Breast epithelium (tissue), 3 donors: Measurements from ENCODE around the gene UBE2H.

ENCODE experiments used
- CTCF ChIP-seq, 3 donors: fragments of 450-650 bp; IDR thresholded peaks; one replicate each; pipeline ENCODE4 v1.5.1; 2016 to 2017; ENCODE audit warnings: antibody characterized with exemption in 3 of 3, mild to moderate bottlenecking in 3 of 3, moderate library complexity in 3 of 3
- POLR2A ChIP-seq: fragments of 450-650 bp; IDR thresholded peaks from one replicate; pipeline ENCODE4 v1.6.1; 2016; ENCODE audit warnings: antibody characterized with exemption, mild to moderate bottlenecking, moderate library complexity

GRCh38 chr7:129789000-129789399, 163.8 kb downstream of the UBE2H start:
- TF ChIP-seq CTCF (IDR thresholded peaks at IDR 0.05) (no peak), POLR2A (no peak)
